HCT116 (cell line): Measurements from ENCODE around the gene NKX6-2. TPM values are rescaled to one million over a fixed set of nuclear protein-coding genes. Genes with fewer than 3 reads are reported as not detected.

Experiments
- ATAC-seq: fragments of 200-7000 bp; cut with Tn5 transposase; 2 replicates; pipeline ENCODE4 v1.9.1; 2020; ENCODE audit warnings: mild to moderate bottlenecking, moderate library complexity
- BruUV-seq: library from RNA; stranded (reverse); fragments of 400-500 nt; replicated peaks from 2 replicates; lab custom pipeline; 2021; lab: Mats Ljungman, UMichigan
- CTCF ChIA-PET: fragments of 300-600 bp; sonication (Branson Sonifier 250); formaldehyde crosslinking; loops from one replicate; lab custom pipeline; 2021; ENCODE audit warnings: antibody characterized with exemption; lab: Charles Lee
- POLR2A ChIA-PET: fragments of 300-600, 350-600 bp; sonication (Branson Sonifier 250); formaldehyde crosslinking; loops from one replicate; lab custom pipeline; 2021; ENCODE audit warnings: antibody characterized with exemption; lab: Charles Lee
- RAD21 ChIA-PET, 2 experiments: fragments of 300-600 bp; sonication (Branson Sonifier 250); formaldehyde crosslinking; loops; one replicate each; lab custom pipeline; 2023; ENCODE audit warnings: low total read pairs in 2 of 2; ENCODE audit not compliant: uncharacterized antibody in 2 of 2, unreplicated experiment in 2 of 2, low non-redundant PET in 1 of 2; lab: Charles Lee
- DNase-seq: peaks from one replicate; pipeline ENCODE4 v3.0.0-alpha.2; 2010; ENCODE audit warnings: low read depth, low spot score
- H2AFZ ChIP-seq: fragments of 200-600 bp; shearing (Covaris generic), sonication (generic); 2 replicates; pipeline ENCODE4 v1.6.1; 2017; ENCODE audit warnings: low read depth, mixed run types, mixed read lengths, antibody characterized with exemption, low read length; ENCODE audit not compliant: poor library complexity, severe bottlenecking
- H3K27ac ChIP-seq: 2 replicates; pipeline ENCODE4 v1.5.1; 2012; ENCODE audit warnings: low read depth, low read length
- H3K27me3 ChIP-seq: fragments of 200-600 bp; sonication (generic); 2 replicates; pipeline ENCODE4 v1.6.1; 2016; ENCODE audit warnings: mixed run types, low read length, mixed read lengths; ENCODE audit not compliant: insufficient read depth
- H3K36me3 ChIP-seq, 2 experiments: fragments of 200-500 bp in 1 of 2; fragments of 200-600 bp in 1 of 2; sonication (Bioruptor generic) in 1 of 2; sonication (generic) in 1 of 2; 2 replicates each; pipeline versions ENCODE4 v1.5.1 to v1.6.1; 2014 to 2016; ENCODE audit warnings: low read length in 2 of 2, inconsistent platforms in 1 of 2, mixed read lengths in 1 of 2, mixed run types in 1 of 2; ENCODE audit not compliant: insufficient read depth in 2 of 2, control insufficient read depth in 1 of 2
- H3K4me1 ChIP-seq, 2 experiments: fragments of 200-600 bp in 1 of 2; sonication (generic) in 1 of 2; 2 replicates each; pipeline versions ENCODE4 v1.5.1 to v1.6.1; 2012 to 2017; ENCODE audit warnings: low read length in 2 of 2, inconsistent platforms in 1 of 2, mild to moderate bottlenecking in 1 of 2, mixed read lengths in 1 of 2, mixed run types in 1 of 2, moderate library complexity in 1 of 2; ENCODE audit not compliant: insufficient read depth in 2 of 2, control insufficient read depth in 1 of 2
- H3K4me2 ChIP-seq: fragments of 200-600 bp; sonication (generic); 2 replicates; pipeline ENCODE4 v1.6.1; 2017; ENCODE audit warnings: mixed run types, low read length, mixed read lengths
- H3K4me3 ChIP-seq, 2 experiments: fragments of 200-600 bp in 1 of 2; sonication (generic) in 1 of 2; replicated peaks in 1 of 2; 2 replicates each; pipeline ENCODE4 v1.5.1; 2011 to 2016; ENCODE audit warnings: low read length in 2 of 2, control low read depth in 1 of 2, low read depth in 1 of 2, mild to moderate bottlenecking in 1 of 2, mixed read lengths in 1 of 2, mixed run types in 1 of 2
- H3K79me2 ChIP-seq: fragments of 200-600 bp; sonication (generic); 2 replicates; pipeline ENCODE4 v1.6.1; 2017; ENCODE audit warnings: mild to moderate bottlenecking, mixed run types, low read length, moderate library complexity, mixed read lengths; ENCODE audit not compliant: insufficient read depth
- H3K9ac ChIP-seq: fragments of 200-600 bp; sonication (generic); 2 replicates; pipeline ENCODE4 v1.6.1; 2016; ENCODE audit warnings: low read length, mixed read lengths
- H3K9me2 ChIP-seq: fragments of 200-600 bp; sonication (generic), shearing (Covaris generic); 2 replicates; pipeline ENCODE4 v1.6.1; 2017; ENCODE audit warnings: mixed run types, mild to moderate bottlenecking, moderate library complexity; ENCODE audit not compliant: insufficient read depth
- H3K9me3 ChIP-seq, 2 experiments: fragments of 200-500 bp in 1 of 2; fragments of 200-600 bp in 1 of 2; sonication (Bioruptor generic) in 1 of 2; sonication (generic) in 1 of 2; 2 replicates each; pipeline ENCODE4 v1.6.1; 2014 to 2017; ENCODE audit warnings: low read length in 2 of 2, mixed read lengths in 2 of 2, inconsistent platforms in 1 of 2, low read depth in 1 of 2, mild to moderate bottlenecking in 1 of 2, mixed run types in 1 of 2, moderate library complexity in 1 of 2; ENCODE audit not compliant: control insufficient read depth in 1 of 2, insufficient read depth in 1 of 2
- H4K20me1 ChIP-seq: fragments of 200-600 bp; sonication (generic), shearing (Covaris generic); 2 replicates; pipeline ENCODE4 v1.6.1; 2017; ENCODE audit warnings: mixed run types, mild to moderate bottlenecking, moderate library complexity; ENCODE audit not compliant: insufficient read depth
- CBX3 ChIP-seq: IDR thresholded peaks from 2 replicates; pipeline ENCODE4 v1.6.1; 2012; ENCODE audit warnings: low read depth
- CEBPB ChIP-seq: IDR thresholded peaks from 2 replicates; pipeline ENCODE4 v1.6.1; 2012; ENCODE audit warnings: low read depth
- EGR1 ChIP-seq: IDR thresholded peaks from 2 replicates; pipeline ENCODE4 v1.6.1; 2012; ENCODE audit warnings: low read depth
- POLR2A ChIP-seq: IDR thresholded peaks from 2 replicates; pipeline ENCODE4 v1.7.0; 2011; ENCODE audit warnings: borderline replicate concordance; ENCODE audit not compliant: insufficient read depth, insufficient read length; ENCODE audit errors: extremely low read depth
- POLR2AphosphoS5 ChIP-seq: IDR thresholded peaks from 2 replicates; pipeline ENCODE4 v1.6.1; 2011; ENCODE audit warnings: mild to moderate bottlenecking, low read depth, low read length, moderate library complexity
- SIN3A ChIP-seq: IDR thresholded peaks from 2 replicates; pipeline ENCODE4 v1.6.1; 2012; ENCODE audit warnings: low read depth
- SP1 ChIP-seq: IDR thresholded peaks from 2 replicates; pipeline ENCODE4 v1.6.1; 2012; ENCODE audit warnings: low read depth
- TCF7L2 ChIP-seq: IDR thresholded peaks from 2 replicates; pipeline ENCODE4 v1.7.0; 2011; ENCODE audit warnings: borderline replicate concordance, inconsistent platforms; ENCODE audit not compliant: insufficient read depth, insufficient read length; ENCODE audit errors: extremely low read depth
- YY1 ChIP-seq: IDR thresholded peaks from 2 replicates; pipeline ENCODE4 v1.6.1; 2011; ENCODE audit warnings: low read length, low read depth, moderate library complexity, mild to moderate bottlenecking; ENCODE audit not compliant: insufficient replicate concordance; ENCODE audit errors: extremely low read depth
- ZNF274 ChIP-seq: fragments of 200-500 bp; sonication (Bioruptor generic); IDR thresholded peaks from 2 replicates; pipeline ENCODE4 v1.6.1; 2014; ENCODE audit warnings: mild to moderate bottlenecking, low read depth, low read length, inconsistent platforms
- intact Hi-C: fragments of 100-400 bp; cut with micrococcal nuclease; formaldehyde crosslinking; loops from 2 replicates; pipeline ENCODE4 v1.10.0; 2022
- total RNA-seq: library from RNA; stranded (reverse); gene quantifications from one replicate; pipeline ENCODE4 v1.2.1, GENCODE V29; 2021; ENCODE audit not compliant: unreplicated experiment
- TF ChIP-seq, protein P1 (sequence below): IDR thresholded peaks from 2 replicates; pipeline ENCODE4 v1.6.1; 2011; ENCODE audit warnings: mild to moderate bottlenecking, low read length, moderate library complexity; ENCODE audit not compliant: insufficient replicate concordance; ENCODE audit errors: extremely low read depth
- TF ChIP-seq, protein P2 (sequence below): IDR thresholded peaks from 2 replicates; pipeline ENCODE4 v1.6.1; 2012

The NKX6-2 gene
- total RNA-seq, 1 experiment from 2014 or later, result not detected

DNA sequence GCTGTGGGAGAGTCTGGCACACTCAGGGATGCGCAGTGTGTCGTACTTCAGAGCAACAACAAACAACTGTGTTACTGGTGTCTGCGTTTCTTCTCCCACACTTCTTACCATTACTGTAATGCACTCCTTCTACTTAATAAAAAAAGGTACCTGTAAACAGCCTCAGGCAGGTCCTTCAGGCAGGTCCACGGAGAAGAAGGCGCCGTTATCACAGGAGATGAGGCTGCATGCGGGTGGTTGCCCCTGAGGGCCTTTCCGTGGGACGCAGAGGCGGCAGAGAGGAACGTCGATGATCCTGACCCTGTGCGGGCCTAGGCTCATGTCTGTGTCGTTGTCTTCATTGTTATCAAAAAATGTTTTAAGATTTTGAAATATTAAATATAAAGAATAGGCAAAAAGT, 29.4 kb downstream of the NKX6-2 start:
- intact Hi-C loops, result no loop called here
- BruUV-seq, result no TSS peak
- Histone ChIP-seq H3K27me3 (no peaks in the 10 kb centered on the region), H2AFZ (no peak overlapping the region), H3K9me2 (no peaks in the 10 kb centered on the region), H3K9me3 (no peaks in the 10 kb centered on the region), H4K20me1 (no peaks in the 10 kb centered on the region), H3K9ac (no peak overlapping the region), H3K4me2 (no peak overlapping the region), H3K79me2 (no peaks in the 10 kb centered on the region), H3K4me3 (no peak overlapping the region), H3K27ac (no peak overlapping the region), H3K4me1 (no peaks in the 10 kb centered on the region), H3K36me3 (no peaks in the 10 kb centered on the region)
- CTCF ChIA-PET, result no interaction called here
- ATAC-seq (no peak), DNase-seq (no peak)
- TF ChIP-seq EGR1, result no peak
- RAD21 ChIA-PET, result no interaction called here
- POLR2A ChIA-PET, result no interaction called here

DNA sequence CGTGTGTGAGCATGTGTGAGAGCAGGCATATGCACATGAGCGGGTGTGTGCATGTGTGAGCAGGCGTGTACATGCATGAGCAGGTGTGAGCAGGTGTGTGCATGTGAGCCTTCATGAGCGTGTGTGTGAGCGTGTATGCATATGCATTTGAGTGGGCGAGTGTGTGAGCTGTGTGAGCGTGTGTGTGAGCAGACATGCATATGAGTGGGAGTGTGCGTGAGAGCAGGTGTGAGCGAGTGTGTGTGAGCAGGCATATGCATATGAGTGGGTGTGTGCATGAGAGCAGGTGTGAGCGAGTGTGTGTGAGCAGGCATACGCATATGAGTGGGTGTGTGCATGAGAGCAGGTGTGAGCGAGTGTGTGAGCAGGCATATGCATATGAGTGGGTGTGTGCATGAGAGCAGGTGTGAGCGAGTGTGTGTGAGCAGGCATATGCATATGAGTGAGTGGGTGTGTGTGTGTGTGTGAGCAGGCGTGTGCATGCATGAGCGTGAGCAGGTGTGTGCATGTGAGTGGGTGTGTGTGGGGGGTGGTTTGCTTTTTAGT, 30.7 kb downstream of the NKX6-2 start:
- POLR2A ChIA-PET, result no interaction called here
- CTCF ChIA-PET, result no interaction called here
- ATAC-seq, result no peak

More for the DNA sequence above, 30.7 kb downstream of the NKX6-2 start:
- Histone ChIP-seq H4K20me1 (no peaks in the 10 kb centered on the region), H3K4me3 (no peak overlapping the region), H3K4me2 (no peak overlapping the region), H3K9me2 (no peaks in the 10 kb centered on the region), H3K27ac (no peak overlapping the region), H3K4me1 (no peaks in the 10 kb centered on the region), H3K9ac (no peak overlapping the region), H3K9me3 (no peaks in the 10 kb centered on the region), H3K36me3 (no peaks in the 10 kb centered on the region), H3K79me2 (no peaks in the 10 kb centered on the region), H3K27me3 (no peaks in the 10 kb centered on the region), H2AFZ (no peak overlapping the region)
- RAD21 ChIA-PET, result no interaction called here
- TF ChIP-seq YY1 (no peak), ZNF274 (no peak), POLR2AphosphoS5 (no peak), POLR2A (no peak), SP1 (no peak), TCF7L2 (no peak), EGR1 (no peak), SIN3A (no peak), CEBPB (no peak), CBX3 (no peak)
- TF ChIP-seq, protein P1, sequence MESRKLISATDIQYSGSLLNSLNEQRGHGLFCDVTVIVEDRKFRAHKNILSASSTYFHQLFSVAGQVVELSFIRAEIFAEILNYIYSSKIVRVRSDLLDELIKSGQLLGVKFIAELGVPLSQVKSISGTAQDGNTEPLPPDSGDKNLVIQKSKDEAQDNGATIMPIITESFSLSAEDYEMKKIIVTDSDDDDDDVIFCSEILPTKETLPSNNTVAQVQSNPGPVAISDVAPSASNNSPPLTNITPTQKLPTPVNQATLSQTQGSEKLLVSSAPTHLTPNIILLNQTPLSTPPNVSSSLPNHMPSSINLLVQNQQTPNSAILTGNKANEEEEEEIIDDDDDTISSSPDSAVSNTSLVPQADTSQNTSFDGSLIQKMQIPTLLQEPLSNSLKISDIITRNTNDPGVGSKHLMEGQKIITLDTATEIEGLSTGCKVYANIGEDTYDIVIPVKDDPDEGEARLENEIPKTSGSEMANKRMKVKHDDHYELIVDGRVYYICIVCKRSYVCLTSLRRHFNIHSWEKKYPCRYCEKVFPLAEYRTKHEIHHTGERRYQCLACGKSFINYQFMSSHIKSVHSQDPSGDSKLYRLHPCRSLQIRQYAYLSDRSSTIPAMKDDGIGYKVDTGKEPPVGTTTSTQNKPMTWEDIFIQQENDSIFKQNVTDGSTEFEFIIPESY, result no peak
- TF ChIP-seq, protein P2, sequence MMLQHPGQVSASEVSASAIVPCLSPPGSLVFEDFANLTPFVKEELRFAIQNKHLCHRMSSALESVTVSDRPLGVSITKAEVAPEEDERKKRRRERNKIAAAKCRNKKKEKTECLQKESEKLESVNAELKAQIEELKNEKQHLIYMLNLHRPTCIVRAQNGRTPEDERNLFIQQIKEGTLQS, result no peak
- intact Hi-C loops, result no loop called here
- DNase-seq, result no peak
- no TSS peak for BruUV-seq
